Posterior cingulate gyrus (tissue), 11 donors: Measurements from ENCODE around the gene P2RX4.
"Not testable (repeated sequence)": the region's sequence is repeated elsewhere in the genome, so short reads cannot be mapped to it uniquely, and the experiment has no call there.

Source experiments
- DNase-seq, 10 donors: peaks; one replicate each; pipeline versions ENCODE4 v3.0.0 to v3.0.0-alpha.2; 2020 to 2021; ENCODE audit warnings: mixed read lengths in 3 of 10
- intact Hi-C: fragments of 100-400 bp; cut with DNase I; formaldehyde crosslinking; loops from one replicate; pipeline ENCODE4 v1.15.1; 2023

Gene P2RX4

DNA sequence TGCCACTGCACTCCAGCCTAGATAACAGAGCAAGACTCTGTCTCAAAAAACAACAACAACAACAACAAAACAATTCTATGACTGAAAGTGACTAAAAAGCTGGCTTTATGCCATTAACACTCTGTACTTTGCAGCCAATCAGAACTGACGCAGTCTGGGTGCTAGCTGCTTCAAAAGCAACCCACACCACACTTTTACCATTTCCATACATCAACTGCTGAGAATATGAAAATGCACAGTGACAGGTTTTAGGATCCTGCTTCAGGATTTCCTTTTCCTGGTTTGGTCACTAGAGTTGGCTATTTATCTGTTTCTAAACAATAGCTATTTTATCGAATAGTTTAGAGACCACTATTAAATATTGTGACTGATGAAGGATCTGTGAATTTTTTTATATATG, 23.1 kb upstream of the P2RX4 start:
- DNase-seq = no peak
- intact Hi-C loops = no loop called here

DNA sequence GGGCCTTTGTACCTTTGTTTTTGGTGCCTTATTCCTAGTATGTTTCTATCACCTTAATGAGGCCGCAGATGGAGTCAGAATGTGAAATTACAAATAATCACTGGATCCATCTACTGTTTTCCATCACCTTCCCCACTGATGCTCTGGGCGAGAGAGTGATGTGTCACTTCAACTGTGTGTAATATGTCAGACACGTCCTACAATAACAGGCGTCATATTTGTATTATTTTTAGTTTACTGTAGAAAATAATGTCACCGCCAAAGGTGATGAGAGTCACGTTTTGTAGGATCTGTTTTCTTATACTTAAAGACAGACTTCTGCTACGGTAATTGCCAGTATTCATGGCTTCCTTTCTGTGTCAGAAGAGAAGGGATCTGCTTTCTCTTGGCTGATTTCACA, 22.4 kb upstream of the P2RX4 start:
- no peak for DNase-seq
- intact Hi-C loops = no loop called here

DNA sequence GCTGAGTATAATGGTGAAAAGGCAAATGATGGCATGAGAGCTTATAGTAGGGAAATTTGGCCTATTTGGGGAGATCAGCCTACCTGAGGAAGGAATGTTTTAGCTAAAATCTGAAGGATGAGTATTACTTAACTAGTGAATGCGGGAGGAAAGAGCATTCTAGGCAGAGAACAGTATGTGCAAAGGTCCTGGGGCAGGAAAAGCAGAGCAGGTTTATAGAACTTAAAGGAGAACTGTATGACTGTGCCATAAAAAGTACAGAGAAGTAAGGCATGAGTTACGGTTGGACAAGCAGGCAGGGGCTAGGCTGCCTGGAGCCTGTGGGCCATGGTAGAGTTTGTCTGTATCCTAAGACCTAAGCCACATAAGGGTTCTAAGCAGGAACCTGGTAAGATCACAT, 21.7 kb upstream of the P2RX4 start:
- intact Hi-C loops = no loop called here
- no peak for DNase-seq

DNA sequence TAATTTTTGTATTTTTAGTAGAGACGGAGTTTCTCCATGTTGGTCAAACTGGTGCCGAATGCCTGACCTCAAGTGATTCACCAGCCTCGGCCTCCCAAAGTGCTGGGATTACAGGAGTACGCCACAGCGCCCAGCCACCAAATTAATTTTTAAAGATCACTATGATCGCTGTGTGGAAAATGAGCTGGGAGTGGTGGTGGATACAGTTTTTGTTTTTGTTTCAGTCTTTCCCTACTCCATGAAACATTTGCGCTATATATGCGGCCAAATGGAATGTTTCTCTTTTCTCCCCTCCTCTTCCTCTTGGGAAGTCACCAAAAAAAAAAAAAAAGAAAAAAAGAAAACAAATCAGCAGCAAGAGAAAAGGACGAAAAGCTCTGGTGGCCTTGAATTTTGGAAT, 20.8 kb upstream of the P2RX4 start:
- intact Hi-C loops = no loop called here
- DNase-seq = no peak

DNA sequence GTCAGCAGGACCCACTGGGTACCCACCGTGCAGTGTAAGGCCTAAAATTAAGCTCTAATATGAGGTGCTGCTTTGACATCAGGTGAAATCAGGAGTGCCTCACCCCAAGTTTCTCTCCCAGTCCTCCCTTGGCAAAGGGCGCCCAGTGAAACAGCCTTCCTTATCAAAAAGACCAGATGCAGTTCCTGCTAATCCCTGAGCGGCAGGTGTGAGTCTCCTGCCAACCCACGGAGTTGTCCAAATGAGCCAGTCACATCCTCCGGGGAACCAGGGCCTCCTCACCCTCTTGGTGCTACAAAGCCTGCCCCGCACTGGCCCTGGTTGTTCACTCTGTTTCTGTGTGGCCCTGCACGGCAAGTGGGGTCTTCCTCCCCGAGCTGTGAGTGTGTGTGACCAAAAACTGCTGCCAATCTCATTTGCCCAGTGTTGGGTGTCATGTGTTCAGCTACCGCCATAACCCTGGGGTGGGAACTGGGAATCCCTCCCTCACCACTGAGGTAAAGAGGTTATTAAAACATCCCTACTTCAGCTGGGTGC, 20.2 kb upstream of the P2RX4 start:
- DNase-seq = no peak
- intact Hi-C loops = no loop called here

DNA sequence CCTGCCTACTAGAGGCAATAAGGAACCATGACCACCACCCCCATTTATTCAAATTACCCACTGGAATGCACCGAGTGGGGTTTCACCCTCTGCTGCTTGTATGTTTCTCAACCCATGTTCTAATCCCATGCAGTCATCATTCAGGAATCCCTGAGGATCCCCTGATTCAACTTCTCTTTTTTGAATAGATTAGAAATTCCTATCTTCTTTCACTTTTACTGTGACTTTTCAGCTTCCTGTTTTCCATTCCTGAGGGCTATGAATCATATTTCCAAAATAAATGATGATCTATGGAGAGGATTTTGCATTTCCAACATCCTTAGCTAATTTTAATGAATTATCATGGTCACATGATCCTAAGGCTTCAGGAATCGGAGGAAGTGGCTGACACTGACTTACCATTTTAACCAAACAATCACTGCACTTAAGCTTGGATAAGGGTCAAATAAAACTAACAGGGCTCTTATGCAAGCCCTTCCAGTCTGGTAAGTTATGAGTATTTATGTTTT, 19.4 kb upstream of the P2RX4 start:
- intact Hi-C loops = no loop called here
- no peak for DNase-seq

DNA sequence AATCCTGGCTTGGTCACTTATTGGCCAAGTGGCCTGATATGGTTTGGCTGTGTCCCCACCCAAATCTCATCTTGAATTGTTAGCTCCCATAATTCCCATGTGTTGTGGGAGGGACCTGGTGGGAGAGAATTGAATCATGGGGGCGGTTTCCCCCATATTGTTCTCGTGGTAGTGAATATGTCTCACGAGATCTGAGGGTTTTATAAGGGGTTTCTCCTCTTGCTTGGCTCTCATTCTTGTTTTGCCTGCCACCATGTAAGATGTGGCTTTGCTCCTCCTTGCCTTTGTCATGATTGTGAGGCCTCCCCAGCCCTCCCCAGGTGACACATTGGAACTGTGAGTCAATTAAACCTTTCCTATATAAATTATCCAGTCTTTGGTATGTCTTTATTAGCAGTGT, 18.8 kb upstream of the P2RX4 start:
- intact Hi-C loops = no loop called here
- DNase-seq = no peak

DNA sequence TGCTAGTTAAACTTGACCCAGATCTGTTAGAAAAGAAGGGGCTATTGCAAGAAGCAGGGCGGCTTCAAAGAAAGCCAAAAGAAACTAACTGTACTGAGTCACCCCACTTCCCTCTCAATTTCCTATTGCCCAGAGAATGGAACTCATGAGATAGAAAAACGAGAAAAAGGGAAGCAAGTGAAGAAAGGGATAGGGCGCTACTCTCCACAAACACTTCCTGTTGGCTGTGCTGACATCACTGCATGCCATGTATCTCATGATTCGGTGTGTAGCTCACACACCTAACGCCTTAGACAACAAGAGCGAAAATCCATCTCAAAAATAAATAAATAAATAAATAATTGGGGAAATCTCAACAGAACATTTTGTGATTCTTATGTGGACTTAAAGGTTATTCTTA, 13.0 kb upstream of the P2RX4 start:
- peak in 1 of 10 donors; percentile 57 for DNase-seq
- intact Hi-C loops = no loop called here

DNA sequence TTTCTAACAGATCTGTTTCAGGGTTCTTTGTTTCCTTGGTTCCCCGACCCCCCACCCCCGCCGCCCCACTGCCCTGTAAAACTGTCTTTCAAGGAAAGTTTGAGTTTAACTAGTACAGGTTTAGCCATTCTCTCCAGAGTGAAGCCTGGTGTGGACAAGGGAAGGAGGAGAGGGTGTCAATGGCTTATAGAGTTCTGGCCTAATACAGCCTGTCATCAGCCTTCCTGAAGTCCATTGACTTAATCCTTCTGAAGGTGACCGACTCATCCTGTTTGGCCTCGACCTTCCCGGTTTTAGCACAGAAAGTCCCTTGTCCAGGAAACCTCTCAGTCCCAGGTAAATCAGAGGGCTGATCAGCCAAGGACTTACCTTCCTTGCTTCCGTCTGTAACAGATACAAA, 11.0 kb upstream of the P2RX4 start:
- intact Hi-C loops = no loop called here

DNA sequence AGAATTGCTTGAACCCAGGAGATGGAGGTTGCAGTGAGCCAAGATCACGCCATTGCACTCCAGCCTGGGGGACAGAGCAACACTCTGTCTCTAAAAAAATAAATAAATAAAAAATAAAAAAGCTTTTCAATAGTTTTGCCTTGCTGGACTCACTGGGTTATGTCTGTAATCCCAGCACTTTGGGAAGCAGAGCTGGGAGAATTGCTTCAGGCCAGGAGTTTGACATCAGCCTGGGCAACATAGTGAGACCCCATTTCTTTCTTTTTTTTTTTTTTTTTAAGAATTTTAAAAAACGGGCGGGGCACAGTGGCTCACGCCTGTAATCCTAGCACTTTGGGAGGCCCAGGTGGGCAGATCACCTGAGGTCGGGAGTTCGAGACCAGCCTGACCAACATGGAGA, 8.8 kb upstream of the P2RX4 start:
- intact Hi-C loops, DNase-seq: not testable (repeated sequence)

More for the DNA sequence above, 11.0 kb upstream of the P2RX4 start:
- no peak for DNase-seq

DNA sequence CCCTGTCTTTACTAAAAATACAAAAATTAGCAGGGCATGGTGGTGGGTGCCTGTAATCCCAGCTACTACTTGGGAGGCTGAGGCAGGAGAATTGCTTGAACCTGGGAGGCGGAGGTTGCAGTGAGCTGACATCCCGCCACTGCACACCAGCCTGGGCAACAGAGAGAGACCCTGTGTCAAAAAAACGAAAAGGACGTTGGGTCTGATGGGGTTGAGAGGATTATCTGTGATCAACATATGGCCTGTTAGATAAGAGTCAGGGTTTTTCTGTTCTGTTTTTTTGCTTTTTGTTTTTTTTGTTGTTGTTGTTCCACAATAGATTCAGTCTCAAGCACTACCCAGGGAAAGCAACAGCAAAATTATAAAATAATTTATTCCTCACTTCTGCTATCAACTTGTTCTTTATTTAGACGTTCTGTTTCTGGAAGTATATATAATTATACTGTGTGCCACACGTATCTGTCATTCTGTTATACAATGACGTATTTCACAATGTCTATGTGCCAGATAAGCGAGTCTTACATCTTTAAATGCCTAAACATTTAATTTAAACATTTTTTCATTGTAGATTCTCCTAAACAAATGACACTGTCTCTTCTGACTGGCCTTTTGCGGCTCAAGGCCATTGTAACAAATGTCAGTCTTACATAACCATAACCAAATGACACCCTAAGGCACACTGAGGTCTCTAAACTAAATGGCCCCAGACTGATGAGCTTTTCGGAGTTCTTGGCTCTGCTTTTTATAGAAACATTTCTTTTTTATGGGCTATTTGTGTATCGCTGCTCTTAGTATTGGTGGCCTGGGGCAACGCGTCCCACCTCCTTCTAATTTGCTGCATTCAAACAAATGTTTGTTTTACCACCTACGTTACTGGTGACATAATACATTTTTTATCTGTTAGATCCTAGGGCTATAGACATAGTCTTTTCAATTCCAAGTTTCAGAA, 7.2 kb upstream of the P2RX4 start:
- DNase-seq = no peak
- intact Hi-C loops = no loop called here

DNA sequence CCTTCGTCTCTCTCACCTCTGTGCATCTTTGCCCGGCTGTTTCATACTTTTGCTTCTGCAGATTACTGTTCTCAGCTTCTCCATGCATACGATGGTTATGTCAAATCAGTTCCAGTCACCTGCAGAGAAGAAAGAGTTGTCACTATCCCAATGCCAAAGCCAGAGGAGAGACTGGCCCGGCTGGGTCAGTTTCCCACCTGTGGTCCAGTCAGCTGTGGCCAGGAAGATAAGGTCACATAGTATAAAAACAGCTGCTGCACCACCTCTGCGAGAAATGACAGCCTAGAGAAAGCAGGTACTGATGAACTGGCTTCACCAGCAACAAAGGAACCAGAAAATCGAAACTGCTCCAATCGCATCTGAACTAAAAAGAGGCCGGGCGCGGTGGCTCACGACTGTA, 6.4 kb upstream of the P2RX4 start:
- intact Hi-C loops = no loop called here
- DNase-seq = peak in 1 of 10 donors; percentile 31

DNA sequence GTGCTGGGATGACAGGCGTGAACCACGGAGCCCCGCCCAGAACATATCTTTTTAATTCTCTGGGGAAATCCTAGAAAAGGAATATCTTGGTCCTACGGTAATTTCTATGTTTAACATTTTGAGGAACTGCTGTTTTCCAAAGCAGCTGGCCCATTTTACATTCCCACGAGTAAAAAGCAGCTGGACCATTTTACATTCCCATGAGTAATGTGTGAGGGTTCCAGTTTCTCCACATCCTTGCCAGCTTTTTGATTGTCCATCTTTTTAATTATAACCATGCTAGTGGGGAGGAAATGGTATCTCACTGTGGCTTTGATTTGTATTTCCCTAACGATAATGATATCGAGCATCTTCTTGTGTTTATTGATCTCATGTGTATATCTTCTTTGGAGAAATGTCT, 4.4 kb upstream of the P2RX4 start:
- DNase-seq = no peak

DNA sequence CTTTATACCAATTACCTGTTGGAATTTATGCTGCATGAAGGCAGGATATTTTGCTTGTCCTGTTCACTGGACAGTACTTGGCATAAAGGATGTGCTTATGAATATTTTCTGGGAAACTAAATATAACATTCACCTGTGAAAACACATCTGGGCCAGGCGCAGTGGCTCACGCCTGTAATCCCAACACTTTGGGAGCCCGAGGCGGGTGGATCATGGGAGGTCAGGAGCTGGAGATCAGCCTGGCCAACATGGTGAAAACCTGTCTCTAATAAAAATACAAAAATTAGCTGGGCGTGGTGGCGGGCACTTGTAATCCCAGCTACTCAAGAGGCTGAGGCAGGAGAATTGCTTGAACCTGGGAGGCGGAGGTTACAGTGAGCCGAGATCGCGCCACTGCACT, 1.4 kb upstream of the P2RX4 start:
- intact Hi-C loops = loop anchor here (5.0 kb wide), 1 partner anchor 81 kb away; no protein-coding TSS in a partner anchor
- peak in 1 of 10 donors; percentile 42 for DNase-seq

More for the DNA sequence above, 4.4 kb upstream of the P2RX4 start:
- intact Hi-C loops = loop anchor here (5.0 kb wide), 1 partner anchor 78 kb away; no protein-coding TSS in a partner anchor

DNA sequence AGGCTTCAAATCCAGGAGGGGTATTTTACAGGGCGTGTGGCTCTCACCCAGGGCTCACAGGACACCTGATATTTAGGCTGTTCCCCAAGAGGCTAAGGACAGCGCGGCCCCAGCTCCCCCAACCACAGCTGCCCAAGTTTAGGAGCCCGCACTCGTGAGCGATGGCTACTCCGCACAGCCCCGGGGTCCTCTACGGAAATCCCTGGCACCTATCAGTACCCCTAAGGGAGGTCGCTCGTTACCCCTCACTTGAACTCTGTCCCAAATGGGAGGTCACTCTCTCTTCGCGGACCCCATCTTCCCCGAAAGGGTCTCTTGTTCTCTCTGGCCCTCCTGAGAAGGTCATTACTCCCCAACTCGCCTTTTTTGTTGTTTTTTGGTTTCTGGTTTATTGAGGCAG, 708 bp upstream of the P2RX4 start:
- DNase-seq = peak in 1 of 10 donors; percentile 67

DNA sequence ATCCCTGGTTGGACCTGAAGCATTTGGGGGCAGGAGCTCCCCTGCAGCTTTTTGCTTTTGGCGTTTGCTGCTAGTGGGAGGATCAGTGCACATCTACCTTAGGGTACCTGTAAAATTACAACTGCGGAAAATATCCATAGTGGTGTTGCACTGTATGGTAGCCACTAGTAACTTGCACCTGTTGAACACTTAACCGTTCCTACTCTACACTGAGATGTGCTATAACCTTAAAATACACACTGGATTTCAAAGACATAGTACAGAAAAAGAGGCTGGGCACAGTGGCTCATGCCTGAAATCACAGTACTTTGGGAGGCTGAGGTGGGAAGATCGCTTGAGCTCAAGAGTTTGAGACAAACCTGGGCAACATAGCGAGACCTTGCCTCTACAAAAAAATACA, 2.9 kb downstream of the P2RX4 start:
- intact Hi-C loops = no loop called here

More for the DNA sequence above, 708 bp upstream of the P2RX4 start:
- intact Hi-C loops = loop anchor here (5.0 kb wide), 1 partner anchor 82 kb away; no protein-coding TSS in a partner anchor

DNA sequence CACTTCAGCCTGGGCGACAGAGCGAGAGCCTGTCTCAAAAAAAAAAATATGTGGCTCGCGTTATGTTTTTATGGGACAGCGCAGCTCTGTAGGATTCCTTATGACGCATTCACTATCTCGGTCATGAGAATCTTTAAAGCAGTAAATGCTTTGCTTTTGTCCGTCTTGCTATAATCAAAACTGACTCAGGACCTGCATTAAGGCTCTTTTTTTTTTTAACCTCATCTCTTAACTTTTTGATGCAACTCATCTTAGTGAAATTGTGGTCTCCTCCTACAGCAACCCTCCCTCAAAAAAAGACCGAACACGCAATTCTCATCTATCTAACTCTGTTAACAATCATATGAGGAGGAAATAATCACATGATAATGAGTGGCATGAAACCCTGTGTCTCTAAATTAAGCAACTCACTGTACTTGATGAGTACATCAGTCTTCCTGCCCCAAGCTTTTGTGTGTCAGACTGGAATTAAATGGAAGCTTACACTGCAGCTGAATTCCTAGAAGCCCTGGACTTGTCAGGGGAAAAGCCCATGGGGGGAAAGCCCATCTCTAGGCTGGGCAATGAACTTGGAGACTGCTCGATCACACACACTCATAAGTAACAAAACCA, 4.3 kb downstream of the P2RX4 start:
- no peak for DNase-seq
- intact Hi-C loops = no loop called here

More for the DNA sequence above, 2.9 kb downstream of the P2RX4 start:
- no peak for DNase-seq

DNA sequence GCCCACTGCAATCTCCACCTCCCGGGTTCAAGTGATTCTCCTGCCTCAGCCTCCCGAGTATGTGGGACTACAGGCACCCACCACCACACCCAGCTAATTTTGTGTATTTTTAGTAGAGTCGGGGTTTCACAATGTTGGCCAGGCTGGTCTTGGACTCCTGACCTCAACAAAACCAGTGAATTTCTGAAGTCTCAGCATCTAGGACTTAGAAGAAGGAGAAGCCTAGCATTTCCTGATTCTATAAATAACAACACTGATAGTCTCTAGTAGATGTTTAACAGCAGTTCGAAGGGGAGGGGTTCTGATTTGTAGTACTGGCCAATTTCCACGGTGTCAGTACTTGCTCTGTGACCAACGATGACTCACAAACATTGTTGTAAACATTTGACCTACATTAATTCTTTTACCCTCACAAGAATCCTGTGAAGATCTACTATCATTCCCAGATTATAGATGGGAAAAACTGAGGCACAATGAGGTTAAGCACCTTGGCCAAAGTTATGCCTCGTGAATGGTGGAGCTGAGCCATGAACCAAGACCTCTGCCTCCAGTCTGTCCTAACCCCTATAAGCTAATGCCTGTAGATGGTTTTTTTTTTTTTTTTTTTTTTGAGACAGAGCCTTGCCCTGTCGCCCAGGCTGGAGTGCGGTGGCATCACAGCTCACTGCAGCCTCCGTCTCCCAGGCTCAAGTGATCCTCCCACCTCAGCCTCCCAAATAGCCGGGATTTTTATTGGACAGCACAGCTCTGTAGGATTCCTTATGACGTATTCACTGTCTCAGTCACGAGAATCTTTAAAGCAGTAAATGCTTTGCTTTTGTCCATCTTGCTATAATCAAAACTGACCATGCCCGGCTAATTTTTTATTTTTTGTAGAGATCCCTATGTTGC, 5.2 kb downstream of the P2RX4 start:
- peak in 2 of 10 donors; percentile 6 to 18 for DNase-seq
- intact Hi-C loops = no loop called here

DNA sequence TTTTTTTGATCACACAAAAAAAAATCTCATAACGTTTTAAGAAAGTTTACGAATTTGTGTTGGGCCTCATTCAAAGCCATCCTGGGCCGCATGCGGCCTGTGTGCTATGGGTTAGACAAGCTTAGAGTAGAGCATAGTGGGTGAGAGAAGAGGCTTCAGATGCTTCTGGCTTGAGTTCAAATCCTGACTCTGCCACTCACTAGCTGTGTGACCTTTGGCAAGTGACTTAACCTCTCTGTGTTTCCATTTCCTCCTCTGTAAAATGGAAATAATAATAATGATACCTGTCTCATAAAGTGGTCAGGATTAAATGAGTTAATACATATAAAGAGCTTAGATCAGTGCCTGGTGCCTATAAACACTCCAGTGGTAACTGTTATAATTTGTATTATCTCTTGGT, 6.2 kb downstream of the P2RX4 start:
- intact Hi-C loops = no loop called here
- DNase-seq = peak in 1 of 10 donors; percentile 29

DNA sequence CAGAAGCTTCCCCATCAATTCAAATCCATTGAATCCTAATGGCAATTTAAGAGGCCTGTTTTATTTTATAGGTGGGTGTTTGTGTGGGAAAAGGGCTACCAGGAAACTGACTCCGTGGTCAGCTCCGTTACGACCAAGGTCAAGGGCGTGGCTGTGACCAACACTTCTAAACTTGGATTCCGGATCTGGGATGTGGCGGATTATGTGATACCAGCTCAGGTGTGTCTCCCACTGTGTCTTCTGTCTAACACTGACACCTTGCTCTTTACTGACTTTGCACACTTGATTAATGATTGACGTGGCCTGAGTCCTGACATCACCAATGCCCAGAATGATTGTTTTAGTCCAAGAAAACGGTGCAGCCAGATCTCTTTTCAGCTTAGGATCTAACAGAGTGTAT, 7.1 kb downstream of the P2RX4 start:
- DNase-seq = peak in 2 of 10 donors; percentile 3 to 10
- intact Hi-C loops = no loop called here
